GM21515 (cell line): ENCODE results near the gene DNAH17.

Experiments
- ATAC-seq: cut with Tn5 transposase; IDR thresholded peaks from one replicate; pipeline ENCODE4 v1.9.1; 2021; ENCODE audit not compliant: unreplicated experiment

The DNAH17 gene

GRCh38 chr17:78576389-78577112 is 645 bp downstream of the DNAH17 start:
- no peak for ATAC-seq

DNA sequence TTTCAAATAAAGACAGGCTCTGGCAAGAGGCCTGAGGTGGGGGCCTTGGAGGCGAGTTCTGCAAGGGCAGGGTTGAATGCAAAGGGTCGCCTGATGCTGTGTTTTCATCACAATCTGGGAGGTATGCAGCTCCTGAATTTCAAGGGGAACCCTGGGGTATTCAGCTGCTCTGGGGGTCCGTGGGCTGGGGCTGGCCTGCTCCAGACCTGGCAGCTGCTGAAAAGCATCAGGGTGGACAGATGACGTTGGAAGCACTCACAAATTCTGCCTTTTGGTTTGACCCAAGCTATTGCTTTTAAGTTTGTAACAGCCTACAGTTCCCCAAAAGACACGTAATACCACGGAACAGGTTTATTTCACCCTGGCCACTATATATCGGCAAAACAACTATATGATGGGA is 1.3 kb downstream of the DNAH17 start:
- ATAC-seq: no peak

DNA sequence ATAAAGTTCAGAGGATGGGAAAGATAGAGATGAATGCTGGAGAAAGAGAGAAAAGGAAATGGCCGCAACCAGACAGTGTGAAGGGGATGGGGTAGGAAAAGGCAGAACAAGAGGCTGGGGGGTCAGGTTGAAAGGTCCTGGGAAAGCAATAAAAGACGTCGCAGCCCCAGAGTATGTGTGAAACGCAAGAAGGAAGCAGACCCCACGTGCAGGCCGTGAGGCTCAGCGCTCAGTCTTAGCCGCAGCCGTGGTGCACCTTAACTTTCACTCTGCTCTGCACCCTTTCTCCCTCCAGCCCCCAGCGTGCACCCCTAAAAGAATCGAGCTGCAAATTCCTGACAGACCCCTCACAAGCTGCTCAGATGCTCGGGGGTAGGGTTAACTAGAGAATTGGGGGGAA is 1.9 kb downstream of the DNAH17 start:
- no peak for ATAC-seq

- no peak for ATAC-seq
Observed at GRCh38 chr17:78573955-78574354, 3.2 kb downstream of the DNAH17 start.

DNA sequence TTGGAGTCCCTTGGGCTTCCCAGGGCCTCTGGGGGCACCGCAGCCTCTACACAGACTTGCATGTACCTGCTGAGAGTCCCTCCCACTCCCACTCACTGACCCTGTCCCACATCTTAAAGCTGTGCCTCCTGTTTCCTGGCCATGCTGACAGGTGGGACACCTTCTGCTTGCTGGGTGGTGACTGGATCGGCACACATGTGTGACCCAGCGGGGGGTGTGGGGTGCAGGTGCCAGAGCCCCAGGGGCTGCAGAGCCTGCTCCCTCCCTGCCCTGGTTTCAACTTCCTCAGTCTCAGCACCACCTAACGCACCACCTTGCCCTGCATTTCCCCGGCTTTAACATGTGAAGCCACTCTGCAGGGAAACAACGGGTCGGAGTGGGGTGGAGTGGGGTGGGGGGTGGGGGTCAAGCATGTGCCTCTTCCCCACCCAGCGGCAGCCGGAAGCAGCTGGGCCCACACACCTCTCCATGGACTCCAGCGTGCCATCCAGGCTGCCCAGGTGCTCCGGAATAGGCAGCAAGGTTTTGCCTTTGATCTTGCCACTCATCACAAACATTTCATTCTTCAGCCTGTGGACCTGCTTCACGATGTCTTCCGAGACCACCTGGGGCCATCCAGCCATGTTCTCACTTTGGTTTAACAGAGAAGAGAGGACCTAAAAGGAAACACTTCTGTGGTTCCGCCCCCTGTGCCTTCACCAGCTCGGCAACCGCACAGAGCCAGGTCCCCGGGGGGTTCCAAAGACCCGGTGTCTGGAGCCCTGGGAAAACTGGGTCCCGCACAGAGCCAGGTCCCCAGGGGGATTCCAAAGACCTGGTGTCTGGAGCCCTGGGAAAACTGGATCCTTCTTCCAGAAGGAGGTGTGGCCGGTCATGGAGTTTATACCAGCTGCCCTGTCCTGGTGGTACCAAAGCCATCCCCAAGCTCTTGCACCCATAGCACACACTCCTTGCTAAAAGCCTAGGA is 4.7 kb downstream of the DNAH17 start:
- ATAC-seq: no peak

- no peak for ATAC-seq
Observed at GRCh38 chr17:78571329-78571728, 5.9 kb downstream of the DNAH17 start.

- ATAC-seq: no peak
Observed at GRCh38 chr17:78568494-78569115, 8.6 kb downstream of the DNAH17 start.

DNA sequence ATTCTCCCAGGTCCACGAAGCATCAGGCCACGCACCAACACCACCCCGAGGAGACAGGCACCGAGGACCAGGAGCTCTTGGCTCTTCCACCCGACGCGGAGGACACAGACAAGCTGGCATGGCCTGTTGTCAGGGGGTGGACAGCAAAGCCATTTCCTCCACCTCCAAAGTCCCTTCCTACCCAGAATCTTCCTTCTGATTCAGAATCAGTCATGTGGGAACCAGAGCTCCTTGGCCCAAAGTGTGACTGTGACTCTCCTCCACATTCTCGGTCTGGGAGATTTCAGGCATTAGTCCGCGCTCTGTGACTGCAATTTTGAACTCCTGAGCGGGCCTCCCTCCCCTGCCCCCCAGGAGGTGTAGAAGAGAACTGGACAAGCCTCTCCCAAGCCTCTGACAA is 9.2 kb downstream of the DNAH17 start:
- no peak for ATAC-seq

DNA sequence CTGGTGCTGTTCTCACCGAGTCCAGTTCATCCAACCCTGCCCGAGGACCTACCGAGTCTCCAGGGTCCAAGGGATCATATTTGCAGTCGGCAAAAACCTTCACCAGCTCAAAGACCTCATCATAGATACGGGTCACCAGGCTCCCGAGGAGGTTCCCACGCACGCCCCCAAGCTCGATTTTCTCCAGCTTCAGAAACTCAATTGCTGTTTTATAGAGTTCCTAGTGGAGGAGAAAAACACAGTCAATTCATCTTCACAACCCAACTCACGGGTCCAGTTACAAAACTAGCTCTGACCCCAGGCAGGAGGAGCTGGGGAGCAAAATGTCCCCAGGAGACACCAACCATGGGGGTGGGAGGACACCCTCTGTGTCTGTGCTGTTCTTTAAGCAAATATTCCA is 10.2 kb downstream of the DNAH17 start:
- no peak for ATAC-seq

- ATAC-seq: no peak
Observed at GRCh38 chr17:78563189-78564145, 13.7 kb downstream of the DNAH17 start.

DNA sequence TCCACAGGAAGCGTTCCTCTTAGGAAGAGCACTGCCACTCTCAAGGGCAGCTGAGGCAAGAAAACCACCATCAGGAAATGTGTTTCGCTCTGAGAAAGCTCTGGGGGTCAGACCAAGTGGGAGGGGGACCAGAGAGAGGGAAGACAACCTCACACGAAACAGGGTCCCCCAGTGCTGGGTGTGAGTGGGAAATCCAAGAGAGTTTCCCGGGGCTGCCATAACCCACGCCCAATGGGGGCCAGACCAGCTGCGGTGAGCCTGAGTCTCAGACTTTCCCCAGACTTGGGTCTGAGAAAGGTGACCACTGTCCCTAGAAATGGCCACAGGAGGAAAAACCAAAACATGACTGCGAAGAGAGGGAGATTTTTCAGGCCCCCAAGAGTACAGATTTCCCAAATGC is 14.5 kb downstream of the DNAH17 start:
- ATAC-seq: no peak

DNA sequence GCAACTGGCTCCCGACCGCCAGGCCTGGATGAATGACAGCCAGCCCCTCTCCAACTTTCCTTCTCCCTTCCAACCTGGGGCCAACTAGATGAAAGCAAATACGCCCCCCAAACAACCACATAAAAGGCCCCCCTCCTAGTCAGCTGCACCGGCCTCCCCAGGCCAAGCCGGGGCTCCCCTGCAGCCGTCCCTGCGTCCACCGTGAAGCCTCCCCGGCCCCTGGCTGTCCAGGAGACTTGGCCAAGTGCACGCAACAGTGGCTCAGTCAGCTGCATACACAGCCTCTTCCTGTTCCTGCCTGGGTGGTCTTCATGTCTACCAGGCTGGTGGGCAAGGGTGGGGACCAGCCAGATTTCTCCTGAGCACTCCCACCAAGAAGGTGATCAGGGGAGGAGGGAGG is 16.0 kb downstream of the DNAH17 start:
- ATAC-seq: no peak

GRCh38 chr17:78560731-78561130 is 16.5 kb downstream of the DNAH17 start:
- ATAC-seq: no peak

- ATAC-seq: no peak
Observed at GRCh38 chr17:78559749-78560368, 17.3 kb downstream of the DNAH17 start.

GRCh38 chr17:78558989-78559388 is 18.2 kb downstream of the DNAH17 start:
- no peak for ATAC-seq

- ATAC-seq: no peak
Observed at GRCh38 chr17:78558181-78558850, 18.9 kb downstream of the DNAH17 start.

DNA sequence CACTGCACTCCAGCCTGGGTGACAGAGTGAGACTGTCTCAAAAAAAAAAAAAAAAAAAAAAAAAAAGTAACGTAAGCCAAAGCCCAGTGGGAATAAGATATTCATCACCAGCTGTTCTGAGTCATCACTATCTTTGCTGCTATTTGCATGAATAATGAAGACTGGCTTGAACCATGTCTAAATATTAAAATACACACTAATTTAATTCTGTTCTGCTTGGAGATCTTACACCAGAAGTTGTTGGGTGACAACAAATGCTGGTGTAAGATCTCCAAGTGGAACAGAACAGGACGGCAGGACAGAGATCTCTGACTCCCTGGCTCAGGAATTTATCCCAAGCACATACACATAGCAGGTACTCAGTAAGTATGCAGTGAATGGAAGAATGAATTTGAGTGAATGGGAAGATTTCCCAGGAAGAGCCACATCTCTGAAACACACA is 19.6 kb downstream of the DNAH17 start:
- no peak for ATAC-seq

GRCh38 chr17:78556812-78557211 is 20.4 kb downstream of the DNAH17 start:
- ATAC-seq: no peak

GRCh38 chr17:78555746-78556401 is 21.3 kb downstream of the DNAH17 start:
- no peak for ATAC-seq
